ENCODE results near the gene PIANP.

PIANP gene

DNA sequence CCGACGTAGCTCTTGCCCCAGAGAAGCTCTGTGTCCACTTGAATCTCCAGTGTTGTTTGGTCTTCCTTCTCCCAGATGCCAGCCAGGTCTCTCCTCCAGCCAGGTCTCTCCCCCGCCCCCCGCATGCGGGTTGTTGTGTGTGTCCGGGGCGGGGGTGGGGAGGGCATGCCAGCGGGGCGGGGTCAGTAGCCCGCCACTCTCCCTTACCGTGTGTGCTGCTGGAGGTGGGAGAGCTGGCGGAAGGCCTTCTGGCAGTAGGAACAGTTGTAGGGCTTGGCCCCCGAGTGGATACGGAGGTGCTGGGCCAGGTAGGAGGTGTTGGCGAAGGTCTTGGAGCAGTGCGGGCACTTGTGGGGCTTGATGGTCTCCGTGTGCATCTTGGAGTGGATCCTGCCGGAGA is 28.5 kb downstream of the PIANP start:
- no peak for DNase-seq (ENCODE audit: low spot score)
- in situ Hi-C loops (cut with MboI; ENCODE audit: low sequenced_read_pairs, unreplicated experiment): no loop called here
- TF ChIP-seq, protein P1, sequence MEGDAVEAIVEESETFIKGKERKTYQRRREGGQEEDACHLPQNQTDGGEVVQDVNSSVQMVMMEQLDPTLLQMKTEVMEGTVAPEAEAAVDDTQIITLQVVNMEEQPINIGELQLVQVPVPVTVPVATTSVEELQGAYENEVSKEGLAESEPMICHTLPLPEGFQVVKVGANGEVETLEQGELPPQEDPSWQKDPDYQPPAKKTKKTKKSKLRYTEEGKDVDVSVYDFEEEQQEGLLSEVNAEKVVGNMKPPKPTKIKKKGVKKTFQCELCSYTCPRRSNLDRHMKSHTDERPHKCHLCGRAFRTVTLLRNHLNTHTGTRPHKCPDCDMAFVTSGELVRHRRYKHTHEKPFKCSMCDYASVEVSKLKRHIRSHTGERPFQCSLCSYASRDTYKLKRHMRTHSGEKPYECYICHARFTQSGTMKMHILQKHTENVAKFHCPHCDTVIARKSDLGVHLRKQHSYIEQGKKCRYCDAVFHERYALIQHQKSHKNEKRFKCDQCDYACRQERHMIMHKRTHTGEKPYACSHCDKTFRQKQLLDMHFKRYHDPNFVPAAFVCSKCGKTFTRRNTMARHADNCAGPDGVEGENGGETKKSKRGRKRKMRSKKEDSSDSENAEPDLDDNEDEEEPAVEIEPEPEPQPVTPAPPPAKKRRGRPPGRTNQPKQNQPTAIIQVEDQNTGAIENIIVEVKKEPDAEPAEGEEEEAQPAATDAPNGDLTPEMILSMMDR (IDR thresholded peaks at IDR 0.05; ENCODE audit: borderline replicate concordance, control extremely low read depth, extremely low read depth, insufficient read depth, missing control alignments): no peak

- DNase-seq (ENCODE audit: low spot score): no peak
- TF ChIP-seq, protein P1 (IDR thresholded peaks at IDR 0.05; ENCODE audit: borderline replicate concordance, control extremely low read depth, extremely low read depth, insufficient read depth, missing control alignments): peak; percentile 29
- in situ Hi-C loops (cut with MboI; ENCODE audit: low sequenced_read_pairs, unreplicated experiment): no loop called here
Measured at GRCh38 chr12:6667559-6668210, 32.9 kb downstream of the PIANP start.

DNA sequence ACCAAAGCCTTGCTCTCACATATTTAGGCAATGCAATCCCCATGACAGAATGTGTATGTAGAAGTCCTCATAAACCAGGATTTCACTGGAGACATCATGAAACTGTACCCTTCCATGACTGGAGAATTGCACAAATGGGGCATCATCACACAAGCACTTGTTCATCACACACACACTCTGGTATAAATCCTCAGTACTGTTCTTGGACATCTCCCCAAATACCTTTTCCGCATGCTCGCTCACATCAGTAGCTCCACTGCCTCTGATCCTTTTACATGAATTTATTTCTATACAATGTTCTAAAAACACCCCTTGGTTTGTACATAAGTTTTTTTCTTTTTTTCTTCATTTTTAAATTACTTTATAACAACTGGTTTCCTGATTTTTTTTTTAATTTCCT is 34.4 kb downstream of the PIANP start:
- in situ Hi-C loops (cut with MboI; ENCODE audit: low sequenced_read_pairs, unreplicated experiment): no loop called here
- DNase-seq (ENCODE audit: low spot score): no peak
- TF ChIP-seq, protein P1 (IDR thresholded peaks at IDR 0.05; ENCODE audit: borderline replicate concordance, control extremely low read depth, extremely low read depth, insufficient read depth, missing control alignments): no peak

- TF ChIP-seq, protein P1 (IDR thresholded peaks at IDR 0.05; ENCODE audit: borderline replicate concordance, control extremely low read depth, extremely low read depth, insufficient read depth, missing control alignments): no peak
- no peak for DNase-seq (ENCODE audit: low spot score)
- in situ Hi-C loops (cut with MboI; ENCODE audit: low sequenced_read_pairs, unreplicated experiment): no loop called here
Measured at GRCh38 chr12:6664902-6665301, 35.7 kb downstream of the PIANP start.

GRCh38 chr12:6662906-6663742 is 37.5 kb downstream of the PIANP start, which contains the start of gene ING4:
Gene ING4 (minus strand): TSS chr12:6663119. CDS start chr12:6663101, 18 bp downstream.
- TF ChIP-seq, protein P1 (IDR thresholded peaks at IDR 0.05; ENCODE audit: borderline replicate concordance, control extremely low read depth, extremely low read depth, insufficient read depth, missing control alignments): no peak
- in situ Hi-C loops (cut with MboI; ENCODE audit: low sequenced_read_pairs, unreplicated experiment): no loop called here
- peak; percentile 97 for DNase-seq (ENCODE audit: low spot score)

- TF ChIP-seq, protein P1 (IDR thresholded peaks at IDR 0.05; ENCODE audit: borderline replicate concordance, control extremely low read depth, extremely low read depth, insufficient read depth, missing control alignments): no peak
- in situ Hi-C loops (cut with MboI; ENCODE audit: low sequenced_read_pairs, unreplicated experiment): no loop called here
- DNase-seq (ENCODE audit: low spot score): peak; percentile 67
Measured at GRCh38 chr12:6662602-6662905, 38.1 kb downstream of the PIANP start.
